HG03378 (cell line): ENCODE measurements around the gene MEX3D.

Experiments
- ATAC-seq: cut with Tn5 transposase; IDR thresholded peaks from one replicate; pipeline ENCODE4 v1.9.1; 2021; ENCODE audit warnings: mild to moderate bottlenecking, moderate library complexity; ENCODE audit not compliant: unreplicated experiment

Gene MEX3D

DNA sequence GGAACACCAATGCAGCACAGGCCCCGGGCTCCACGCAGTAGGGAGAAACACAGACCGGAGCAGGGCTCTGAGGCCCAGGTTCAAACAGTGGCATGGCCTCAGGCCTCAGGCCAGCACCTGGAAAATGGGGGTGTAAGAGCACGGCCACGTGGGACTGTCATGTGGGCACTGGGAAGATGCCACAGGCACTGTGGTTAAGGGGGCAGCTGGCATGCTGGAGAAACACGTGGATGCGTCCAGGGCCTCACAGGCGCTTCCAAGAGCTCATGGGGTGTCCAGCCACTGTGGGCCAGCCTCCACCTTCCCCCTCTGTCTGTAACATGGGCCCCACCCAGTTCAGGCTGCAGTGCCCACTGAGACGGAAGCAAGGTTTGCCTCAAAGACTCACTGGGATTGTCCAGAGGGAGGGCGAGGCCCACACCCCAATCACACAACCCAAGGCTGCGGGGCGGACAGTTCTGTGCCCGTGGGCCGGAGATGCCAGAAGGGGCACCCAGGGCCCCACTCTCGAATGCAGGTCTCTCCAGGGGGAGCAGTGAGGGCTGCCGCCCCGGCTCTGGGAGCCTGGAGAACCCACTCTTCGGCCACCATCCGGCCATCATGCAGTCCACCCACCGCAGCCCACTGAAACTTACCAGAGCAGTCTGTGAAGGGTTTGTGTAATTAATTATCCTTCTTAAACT lies 30.8 kb upstream of the MEX3D start:
- ATAC-seq, result no peak

DNA sequence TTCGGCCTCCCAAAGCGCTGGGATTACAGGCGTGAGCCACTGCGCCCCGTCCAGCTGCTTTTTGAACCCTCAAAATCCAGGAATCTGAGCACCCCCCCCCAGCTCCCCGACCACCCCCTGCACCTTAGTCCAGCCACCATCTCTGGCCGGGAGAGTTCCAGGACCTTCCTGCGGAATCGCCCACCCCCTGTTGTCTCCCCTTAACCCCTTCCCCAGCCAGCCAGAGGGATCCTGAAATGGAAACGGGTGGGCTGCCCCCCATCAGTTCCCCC lies 25.3 kb upstream of the MEX3D start:
- no peak for ATAC-seq

DNA sequence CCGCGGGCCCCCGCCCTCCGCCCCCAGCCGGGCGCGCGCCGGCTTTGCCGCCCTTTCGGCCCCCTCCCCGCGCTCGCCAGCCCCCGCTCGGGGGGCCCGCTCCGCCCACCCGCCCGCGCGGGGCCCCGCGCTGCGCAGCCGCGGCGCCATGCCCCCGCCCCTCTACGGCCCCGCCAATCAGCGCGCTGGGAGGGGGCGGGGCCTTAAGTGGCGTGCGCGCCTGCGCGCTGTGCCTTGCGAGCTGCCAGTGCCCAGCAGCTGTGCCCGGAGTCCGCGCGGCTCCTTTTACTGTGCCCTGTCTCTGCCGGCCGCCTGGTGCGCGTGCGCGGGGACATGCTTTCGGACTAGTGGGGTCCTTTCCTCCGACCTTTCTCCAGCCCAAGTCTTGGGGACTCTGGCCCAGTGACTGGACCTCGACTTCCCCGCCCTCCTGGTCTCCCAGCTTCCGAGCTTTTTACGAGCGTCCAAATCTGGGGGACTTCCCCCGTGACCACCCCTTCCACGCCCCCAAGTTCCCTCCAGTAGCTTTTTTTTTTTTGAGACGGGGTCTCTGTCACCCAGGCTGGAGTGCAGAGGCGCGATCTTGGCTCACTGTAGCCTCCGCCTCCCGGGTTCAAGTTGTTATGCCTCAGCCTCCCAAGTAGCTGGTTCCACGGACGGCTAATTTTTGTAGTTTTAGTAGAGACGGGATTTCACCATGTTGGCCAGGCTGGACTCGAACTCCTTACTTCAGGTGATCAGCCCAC lies 24.8 kb upstream of the MEX3D start, which contains the start of gene MBD3:
Gene MBD3 (minus strand): TSS at position 111 of the 746 bp plus-strand sequence. CDS start 234 bp downstream, outside the sequence.
- ATAC-seq, result peak; percentile 29

DNA sequence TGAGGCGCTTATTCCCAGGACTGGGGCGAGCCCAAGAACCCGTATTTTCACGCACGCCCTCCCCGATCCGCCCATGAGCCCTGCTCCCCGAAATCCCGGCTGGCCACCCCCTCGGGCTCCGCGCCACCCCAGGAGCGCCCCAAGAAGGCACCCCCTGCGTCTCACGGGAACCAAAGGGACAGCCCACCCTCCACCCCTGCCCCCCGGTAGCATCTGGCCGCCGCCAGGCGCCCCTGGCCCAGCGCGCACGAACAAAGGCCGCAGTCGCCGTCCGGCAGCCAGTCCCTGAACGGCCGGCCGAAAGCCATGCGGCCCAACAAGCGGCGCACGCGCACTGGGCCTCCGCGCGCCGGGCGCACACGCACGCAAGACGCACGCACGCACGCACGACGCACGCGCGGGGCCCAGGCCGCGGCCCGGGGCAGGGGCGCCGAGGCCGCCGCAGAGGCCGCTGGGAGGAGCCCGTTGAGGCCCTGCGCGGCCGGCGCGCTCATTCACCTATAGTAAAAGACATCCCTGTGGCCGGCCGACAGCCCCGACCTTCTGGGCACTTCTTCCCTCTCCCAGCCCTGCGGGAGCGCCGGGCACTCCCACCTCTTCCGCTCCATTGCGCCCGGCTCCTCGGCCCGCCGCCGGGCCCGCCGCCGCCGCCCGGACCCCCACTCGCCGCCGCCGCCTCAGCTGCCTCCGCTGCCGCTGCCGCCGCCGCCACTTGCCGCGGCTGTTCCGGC lies 24.1 kb upstream of the MEX3D start:
- peak; percentile 44 for ATAC-seq

DNA sequence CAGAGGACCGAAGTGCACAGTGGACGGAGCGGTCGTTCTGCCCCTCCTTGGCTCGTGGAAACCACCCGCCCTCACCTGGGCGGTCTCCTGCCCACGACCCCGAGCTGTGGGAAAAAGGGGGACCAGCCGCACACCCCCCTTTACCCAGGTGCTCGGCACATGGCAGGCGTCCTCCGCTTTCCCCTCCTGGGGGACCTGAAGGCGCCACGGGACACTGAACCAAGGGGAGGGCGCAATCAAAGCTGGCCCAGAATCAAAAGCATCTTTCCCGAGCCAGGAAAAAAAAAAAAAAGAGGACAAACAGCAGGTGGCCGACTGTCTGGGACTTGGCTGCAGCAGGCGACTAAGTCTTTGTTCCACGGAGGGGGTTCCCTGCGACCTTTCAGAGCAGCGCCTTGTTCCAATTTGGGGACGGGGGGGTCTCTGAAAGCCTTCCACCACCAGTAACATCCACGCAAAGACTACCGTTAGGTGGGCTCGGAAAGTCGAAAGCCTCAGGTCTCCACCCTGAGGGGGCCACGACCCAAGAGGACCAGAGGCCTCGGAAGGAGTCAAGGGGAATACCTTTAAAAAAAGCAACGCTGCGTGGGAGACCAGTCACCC lies 23.4 kb upstream of the MEX3D start:
- no peak for ATAC-seq

DNA sequence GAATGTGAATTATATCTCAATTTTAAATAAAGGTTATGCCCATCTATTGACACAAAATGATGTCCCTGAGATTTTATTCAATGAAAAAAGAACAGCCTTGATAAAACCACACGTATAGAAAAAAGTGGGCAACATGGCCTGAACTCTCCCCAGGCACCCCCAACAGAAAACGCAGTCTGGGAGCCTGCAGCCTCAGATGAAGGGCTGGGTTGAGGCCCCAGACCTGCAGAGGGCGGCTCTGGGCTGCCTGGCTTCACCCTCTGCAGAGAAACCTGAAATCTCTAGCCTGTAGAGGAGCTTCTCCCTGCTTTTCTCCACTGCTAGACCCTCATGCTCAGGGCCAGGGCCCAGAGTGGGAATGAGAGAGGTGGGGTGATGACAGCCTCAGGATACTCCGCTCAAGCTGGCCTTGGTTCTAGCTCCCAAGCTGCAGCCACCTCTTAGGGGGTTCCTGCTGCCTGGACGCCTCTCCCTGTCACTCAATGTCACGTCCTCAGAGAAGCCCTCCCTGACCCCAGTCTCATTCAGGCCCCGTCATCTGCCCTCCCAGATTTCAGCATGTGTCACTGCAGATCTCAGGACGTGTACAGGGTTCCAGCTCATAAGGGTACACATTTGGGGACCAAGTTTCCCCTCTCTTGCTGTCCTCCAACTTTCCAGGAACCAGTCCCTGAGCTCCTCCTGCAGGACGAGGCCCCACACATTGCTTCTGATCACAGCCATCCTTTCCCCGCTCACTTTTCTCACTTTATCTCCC lies 22.7 kb upstream of the MEX3D start:
- ATAC-seq, result no peak

DNA sequence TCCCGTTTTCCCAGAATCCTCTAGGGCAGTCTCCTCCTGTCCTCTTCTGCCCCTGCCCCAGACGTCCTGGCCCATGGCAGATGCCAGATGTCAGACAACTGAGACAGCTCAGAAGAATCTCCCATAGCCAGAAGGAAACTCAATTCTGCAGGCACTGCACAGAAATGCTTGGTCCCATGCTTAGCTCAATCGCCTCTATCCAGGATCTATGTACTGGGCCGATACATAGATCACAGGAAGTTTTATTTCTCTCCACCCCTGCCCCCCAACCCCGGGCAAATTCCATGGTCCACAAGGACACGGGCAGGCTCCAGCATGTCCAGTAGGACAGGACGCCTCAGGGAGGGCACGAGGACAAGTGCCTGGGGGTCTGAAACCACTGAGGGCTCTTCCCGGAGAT lies 19.7 kb upstream of the MEX3D start:
- no peak for ATAC-seq

DNA sequence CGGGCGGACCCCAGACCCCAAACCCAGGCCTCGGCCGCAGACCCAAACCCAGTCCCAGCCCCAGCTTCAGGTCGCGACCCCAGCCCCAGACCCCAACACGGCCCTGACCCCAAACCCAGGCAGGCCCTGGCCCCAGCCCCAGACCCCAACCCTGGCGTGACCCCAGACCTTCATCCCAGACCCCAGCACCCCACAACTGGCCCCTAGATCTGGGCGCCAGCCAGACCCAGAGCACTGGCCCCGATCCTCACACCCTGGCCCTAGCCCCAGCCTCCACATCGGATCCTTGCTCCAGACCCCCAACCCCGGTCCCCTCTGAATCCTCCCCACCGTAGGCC lies 17.1 kb upstream of the MEX3D start:
- ATAC-seq, result no peak

DNA sequence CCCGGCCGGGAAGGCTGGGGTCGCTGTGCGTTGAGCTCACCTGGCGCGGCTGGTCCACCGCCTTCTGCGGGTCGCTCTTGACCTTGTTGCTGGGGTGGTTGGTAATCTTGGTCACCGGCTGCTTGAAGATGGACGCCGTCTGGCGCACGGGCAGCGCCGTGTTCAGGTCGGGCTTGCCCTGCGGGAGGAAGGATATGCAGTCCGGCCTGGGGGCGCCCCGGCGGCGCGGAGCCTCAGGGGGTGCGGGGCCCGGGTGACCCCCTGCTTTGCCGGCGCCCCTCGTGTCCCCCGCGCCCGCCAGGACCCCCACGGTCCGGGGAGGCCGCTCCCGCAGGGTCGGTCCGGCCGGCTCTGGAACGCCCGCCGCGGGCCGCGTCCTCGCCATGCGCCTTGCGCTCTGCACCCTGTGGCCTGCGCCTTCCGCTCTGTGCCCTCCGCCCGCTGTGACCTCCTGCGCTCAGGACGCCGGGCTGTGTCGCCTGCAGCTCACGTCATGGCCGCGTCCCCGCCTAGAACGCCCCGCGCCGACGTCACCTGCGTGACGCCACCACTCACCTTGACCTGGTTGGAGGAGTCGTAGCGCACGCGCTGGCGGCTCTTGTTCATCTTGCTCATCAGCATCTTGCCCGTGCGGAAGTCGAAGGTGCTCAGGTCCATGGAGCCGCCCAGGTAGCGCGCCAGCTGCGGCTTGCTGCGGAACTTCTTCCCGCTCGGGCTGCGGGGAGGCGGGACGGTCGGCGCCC lies 16.5 kb upstream of the MEX3D start:
- ATAC-seq, result no peak

DNA sequence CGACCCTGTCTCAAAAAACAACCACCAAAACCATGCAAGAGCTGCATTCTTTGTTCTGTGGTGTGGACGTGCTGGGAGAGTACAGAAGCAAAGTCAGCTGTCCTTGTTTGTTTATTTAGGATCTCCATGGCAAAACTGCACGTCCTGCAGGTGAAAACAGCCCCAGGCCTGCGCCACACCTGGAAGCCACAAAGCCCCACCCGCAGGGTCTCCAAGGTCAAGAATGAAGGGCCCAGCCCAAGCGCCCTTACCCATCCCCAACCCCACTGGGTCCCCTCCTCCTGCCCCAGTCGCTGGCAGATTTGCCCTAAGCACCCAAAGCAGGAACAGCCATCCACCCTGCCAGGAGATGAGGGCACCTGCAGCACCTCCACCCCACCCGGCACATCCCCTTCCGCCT lies 14.1 kb upstream of the MEX3D start:
- ATAC-seq, result no peak

DNA sequence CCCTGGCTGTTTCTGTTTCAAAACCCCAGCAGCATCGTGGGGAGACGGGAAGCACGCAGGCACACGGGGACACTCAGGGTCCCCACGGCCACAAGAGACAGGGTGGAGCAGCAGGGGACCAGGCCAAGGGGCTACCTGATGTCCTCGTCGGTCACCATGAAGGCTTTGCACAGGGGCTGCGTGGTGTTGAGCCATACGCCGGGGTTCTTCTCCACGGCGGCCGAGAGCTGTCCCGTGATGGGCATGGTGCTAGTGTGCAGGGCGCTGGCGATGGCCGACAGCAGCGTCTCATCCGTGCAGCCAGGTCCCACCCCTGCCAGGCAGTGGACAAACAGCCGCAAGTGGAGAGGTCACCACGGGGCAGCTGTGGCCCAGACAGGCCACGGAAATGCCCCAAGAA lies 12.8 kb upstream of the MEX3D start:
- no peak for ATAC-seq

DNA sequence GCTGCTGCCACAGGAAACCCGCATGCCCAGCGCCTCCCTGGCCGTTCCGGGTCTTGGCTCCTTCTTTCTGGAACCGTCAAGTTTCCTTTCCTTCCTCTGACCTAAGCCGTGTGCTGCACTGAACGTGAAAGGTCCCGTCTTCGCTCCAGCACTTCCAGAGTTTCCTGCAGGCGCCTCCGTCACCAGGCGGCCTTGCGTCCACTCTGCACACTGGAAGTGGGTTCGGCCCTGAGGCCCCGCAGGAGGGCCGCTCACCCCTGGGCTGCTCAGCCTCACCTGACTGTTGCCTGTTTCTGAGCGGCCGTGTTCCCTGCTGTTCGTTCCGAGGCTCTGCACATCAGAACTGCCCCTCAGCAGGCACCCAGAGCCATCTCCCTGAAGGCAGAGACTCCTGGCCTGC lies 12.3 kb upstream of the MEX3D start:
- no peak for ATAC-seq

DNA sequence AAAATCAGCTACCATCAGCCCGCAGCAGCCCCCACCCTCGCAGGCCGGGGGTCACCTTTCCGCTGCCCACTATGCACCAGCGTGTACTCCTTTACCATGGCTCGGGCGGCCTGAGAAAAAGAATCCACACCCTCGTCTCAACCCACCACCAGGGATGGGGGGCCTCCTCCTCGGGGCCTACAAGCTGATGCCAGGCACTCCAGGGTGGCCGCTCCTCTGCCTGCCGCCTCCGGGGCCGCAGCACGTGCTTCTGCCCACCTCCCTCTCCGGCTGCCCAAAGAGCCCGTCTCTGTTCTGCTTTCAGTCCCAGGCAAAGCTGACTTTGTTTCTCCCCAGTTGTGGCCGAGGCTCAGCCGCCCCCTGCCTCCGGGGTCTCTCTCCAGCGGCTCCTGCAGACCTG lies 11.1 kb upstream of the MEX3D start:
- no peak for ATAC-seq

DNA sequence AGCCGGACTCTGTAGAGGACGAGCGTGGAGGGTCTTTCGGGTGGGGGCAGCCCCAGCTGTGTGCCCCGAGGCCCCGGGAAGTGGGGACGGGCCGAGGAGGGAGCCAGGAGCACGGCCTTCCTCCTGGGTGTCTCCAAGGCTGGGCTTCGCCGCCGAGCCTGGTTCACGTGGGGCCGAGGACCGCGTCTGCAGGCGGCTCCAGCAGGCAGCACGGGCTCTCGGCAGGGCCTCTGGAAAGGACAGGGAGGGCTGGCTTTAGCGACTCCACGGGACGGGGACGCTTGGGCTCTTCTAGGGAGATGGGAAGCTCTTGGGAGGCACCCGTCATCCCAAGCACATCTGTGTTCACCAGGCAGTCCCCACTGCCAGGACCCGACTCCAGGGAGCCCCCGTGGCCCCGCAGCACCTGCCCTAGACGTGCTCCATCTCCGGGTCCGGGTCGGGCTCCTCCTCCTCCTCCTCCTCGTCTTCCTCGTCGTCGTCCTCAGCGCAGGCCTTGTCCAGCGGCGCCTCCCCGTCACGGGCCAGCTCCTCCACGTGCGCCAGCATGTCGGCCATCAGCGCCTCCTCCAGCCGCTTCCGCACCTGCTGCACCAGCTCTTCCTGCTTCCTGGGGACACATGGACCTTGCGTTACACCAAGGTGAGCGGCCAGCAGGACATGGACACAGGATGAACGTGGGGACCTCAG lies 9.9 kb upstream of the MEX3D start:
- ATAC-seq, result no peak

DNA sequence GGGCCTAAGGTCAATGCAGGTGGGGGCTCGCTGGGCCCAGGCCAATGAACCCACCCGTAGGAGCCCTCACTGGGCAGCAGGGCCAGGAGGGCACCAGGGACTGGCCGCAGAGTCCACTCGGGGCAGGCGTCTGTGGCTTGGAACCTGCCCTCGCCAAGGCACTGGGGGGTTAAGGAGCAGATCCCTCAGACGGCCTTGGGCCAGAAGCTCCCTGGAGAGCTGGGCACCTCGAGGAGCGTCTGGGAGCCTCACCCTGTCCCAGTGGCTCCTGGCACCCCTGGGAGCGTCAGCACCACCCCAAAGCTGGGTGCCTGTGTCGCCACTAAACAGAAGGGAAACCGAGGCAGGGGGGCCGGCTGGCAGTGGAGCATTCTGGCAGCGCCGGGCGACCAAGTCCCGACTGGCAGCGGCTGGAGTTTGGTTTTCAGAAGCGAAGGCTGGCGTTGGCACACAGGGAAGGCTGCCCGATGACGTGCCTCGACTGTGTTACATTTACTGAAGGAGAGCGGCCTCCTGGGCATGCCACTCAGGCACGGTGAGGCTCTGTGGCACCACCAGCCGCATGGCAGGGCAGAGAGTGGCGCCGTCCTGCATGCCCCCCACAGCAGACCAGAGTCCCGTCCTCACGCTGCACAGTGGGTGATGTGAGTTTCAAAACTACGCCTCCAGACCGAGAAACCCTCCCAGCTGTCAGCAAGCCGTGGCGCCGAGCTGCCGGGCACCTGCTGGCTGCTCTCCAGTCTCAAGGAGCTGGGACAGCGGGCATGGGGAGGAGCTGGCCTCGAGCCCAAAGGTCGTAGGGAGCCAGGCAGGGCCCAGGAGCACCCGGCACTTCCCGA lies 9.2 kb upstream of the MEX3D start:
- ATAC-seq, result no peak

DNA sequence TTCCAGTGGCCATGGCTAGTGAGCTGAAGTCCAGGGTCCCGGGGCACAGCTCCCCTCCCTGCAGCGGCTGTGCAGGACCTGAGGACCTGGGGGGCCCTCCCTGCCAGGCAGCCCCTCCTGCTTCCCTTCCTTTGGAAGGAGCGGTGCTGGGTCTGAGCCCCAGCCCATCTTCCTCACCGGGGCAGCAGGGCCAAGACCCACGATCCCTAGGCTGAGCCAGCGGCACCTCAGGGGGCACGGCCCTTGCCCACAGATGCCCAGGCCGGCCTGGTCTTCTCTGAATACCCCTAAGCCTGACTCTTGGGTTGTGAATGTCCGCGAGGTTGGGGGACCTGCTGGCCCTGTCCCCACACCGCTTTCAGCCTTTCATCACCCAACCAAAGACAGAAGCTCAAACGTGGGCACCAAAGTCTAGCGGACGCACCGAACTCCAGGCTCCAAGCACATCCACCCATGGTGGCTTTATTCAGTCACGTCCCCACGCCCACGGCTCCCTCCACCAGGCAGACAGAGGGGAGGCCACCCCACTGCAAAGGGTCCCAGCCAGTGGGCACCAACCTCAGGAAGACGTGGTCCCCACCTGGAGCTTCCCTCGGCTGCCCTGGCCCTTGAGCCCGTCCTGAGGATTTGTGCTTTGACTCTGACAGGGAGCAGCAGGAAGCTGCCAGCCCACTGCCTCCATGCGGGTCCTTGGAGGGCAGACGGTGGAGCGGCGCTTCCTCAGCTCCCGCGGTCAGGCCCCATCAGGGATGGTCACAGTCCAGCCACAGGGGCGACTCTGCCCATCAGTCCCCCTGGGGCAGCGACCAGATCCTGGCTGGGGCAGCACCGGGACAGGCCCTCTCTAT lies 8.3 kb upstream of the MEX3D start:
- ATAC-seq, result no peak

DNA sequence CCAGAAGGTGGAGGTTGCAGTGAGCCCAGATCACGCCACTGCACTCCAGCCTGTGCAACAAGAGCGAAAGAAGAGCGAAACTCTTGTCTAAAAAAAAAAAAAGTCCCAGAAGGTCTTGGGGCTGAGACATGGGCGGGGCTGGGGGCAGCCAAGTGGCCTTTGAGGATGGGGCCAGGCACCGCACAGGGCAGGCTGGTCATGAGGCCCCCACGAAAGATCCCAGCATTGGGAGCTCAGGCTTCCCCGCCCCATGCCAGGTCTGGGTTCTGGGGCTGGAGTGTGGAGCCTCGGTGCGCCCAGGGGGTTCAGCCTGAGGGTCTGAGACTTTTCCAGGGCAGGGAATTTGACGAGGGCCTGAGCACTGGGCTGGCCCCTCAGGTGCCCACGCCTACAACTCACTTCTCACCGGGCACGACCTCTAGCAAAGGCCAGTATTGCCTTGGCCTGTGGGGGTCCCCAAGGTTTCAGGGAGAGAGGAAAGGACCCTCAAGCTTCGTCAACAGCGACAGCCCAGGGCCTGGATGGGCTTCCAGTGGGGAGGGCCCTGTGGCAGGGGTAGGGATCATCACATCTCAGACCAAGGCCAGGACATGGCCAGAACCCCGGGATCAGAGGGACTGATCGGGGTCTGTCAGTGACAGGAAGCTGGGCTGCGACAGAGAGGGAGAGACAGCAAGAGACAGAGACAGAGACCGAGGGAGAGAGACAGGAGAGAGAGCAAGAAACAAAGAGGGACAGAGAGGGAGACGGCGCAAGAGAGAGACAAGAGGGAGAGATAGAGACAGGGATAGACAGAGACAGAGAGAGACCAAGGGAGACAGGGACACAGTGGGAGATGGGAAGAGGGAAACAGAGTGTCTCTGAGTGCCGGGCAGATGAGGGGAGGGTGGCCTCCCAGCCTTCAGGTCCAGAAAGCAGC lies 7.5 kb upstream of the MEX3D start:
- ATAC-seq, result no peak
